ENCODE results near the gene KRTAP10-9.
"Not testable (repeated sequence)": the region's sequence is repeated elsewhere in the genome, so short reads cannot be mapped to it uniquely, and the experiment has no call there.

Gene KRTAP10-9

GRCh38 chr21:44601596-44602462, 25.1 kb upstream of the KRTAP10-9 start:
- Mint-ChIP-seq H3K36me3 (peaks cover 4% of the 10 kb centered on the region), H3K4me1 (no peaks in the 10 kb centered on the region), H3K4me3 (no peak overlapping the region), H3K27me3 (peaks cover 29% of the 10 kb centered on the region), H3K9me3 (peaks cover 14% of the 10 kb centered on the region), H3K27ac (no peak overlapping the region)
- DNase-seq (ENCODE audit: low spot score in 2 of 2), result no peak
- ATAC-seq (ENCODE audit: low read depth), result no peak

GRCh38 chr21:44602463-44602850, 24.4 kb upstream of the KRTAP10-9 start:
- H3K27me3 Mint-ChIP-seq, result peaks cover 29% of the 10 kb centered on the region
- H3K4me3 Mint-ChIP-seq, result no peak overlapping the region
- ATAC-seq (ENCODE audit: low read depth) (no peak), DNase-seq (ENCODE audit: low spot score in 2 of 2) (no peak)
- H3K27ac Mint-ChIP-seq, result no peak overlapping the region
- H3K4me1 Mint-ChIP-seq, result no peaks in the 10 kb centered on the region
- peaks cover 4% of the 10 kb centered on the region for H3K36me3 Mint-ChIP-seq
- peaks cover 14% of the 10 kb centered on the region for H3K9me3 Mint-ChIP-seq

GRCh38 chr21:44603109-44603875, 23.6 kb upstream of the KRTAP10-9 start:
- Mint-ChIP-seq H3K4me3 (no peak overlapping the region), H3K36me3 (peaks cover 4% of the 10 kb centered on the region), H3K27ac (no peak overlapping the region), H3K27me3 (peaks cover 30% of the 10 kb centered on the region), H3K4me1 (no peaks in the 10 kb centered on the region), H3K9me3 (peaks cover 11% of the 10 kb centered on the region)
- no peak for DNase-seq (ENCODE audit: low spot score in 2 of 2)
- no peak for ATAC-seq (ENCODE audit: low read depth)

GRCh38 chr21:44603911-44604310, 23.0 kb upstream of the KRTAP10-9 start:
- Mint-ChIP-seq H3K27ac (no peak overlapping the region), H3K9me3 (peaks cover 8% of the 10 kb centered on the region), H3K27me3 (peaks cover 27% of the 10 kb centered on the region), H3K4me3 (no peak overlapping the region), H3K4me1 (no peaks in the 10 kb centered on the region), H3K36me3 (peaks cover 3% of the 10 kb centered on the region)
- DNase-seq (ENCODE audit: low spot score in 2 of 2) (no peak), ATAC-seq (ENCODE audit: low read depth) (no peak)

- DNase-seq (ENCODE audit: low spot score in 2 of 2) (no peak), ATAC-seq (ENCODE audit: low read depth) (no peak)
- Mint-ChIP-seq H3K9me3 (peaks cover 17% of the 10 kb centered on the region), H3K36me3 (peaks cover 3% of the 10 kb centered on the region), H3K27me3 (peaks cover 19% of the 10 kb centered on the region), H3K27ac (no peak overlapping the region), H3K4me1 (no peaks in the 10 kb centered on the region), H3K4me3 (no peak overlapping the region)
Observed at GRCh38 chr21:44606495-44606894, 20.4 kb upstream of the KRTAP10-9 start.

GRCh38 chr21:44609193-44609592, 17.7 kb upstream of the KRTAP10-9 start:
- Mint-ChIP-seq H3K36me3 (peaks cover 9% of the 10 kb centered on the region), H3K4me1 (no peaks in the 10 kb centered on the region), H3K9me3 (peaks cover 20% of the 10 kb centered on the region), H3K27ac (no peak overlapping the region), H3K27me3 (peaks cover 24% of the 10 kb centered on the region), H3K4me3 (no peak overlapping the region)
- no peak for DNase-seq (ENCODE audit: low spot score in 2 of 2)
- ATAC-seq (ENCODE audit: low read depth), result no peak

- not testable (repeated sequence) for H3K27ac Mint-ChIP-seq; H3K4me3 Mint-ChIP-seq; H3K36me3 Mint-ChIP-seq; H3K4me1 Mint-ChIP-seq; ATAC-seq (ENCODE audit: low read depth); DNase-seq (ENCODE audit: low spot score in 2 of 2)
- peaks cover 20% of the 10 kb centered on the region for H3K9me3 Mint-ChIP-seq
- peaks cover 21% of the 10 kb centered on the region for H3K27me3 Mint-ChIP-seq
Observed at GRCh38 chr21:44610157-44610843, 16.6 kb upstream of the KRTAP10-9 start.

GRCh38 chr21:44611551-44611950, 15.3 kb upstream of the KRTAP10-9 start:
- Mint-ChIP-seq H3K4me3 (no peak overlapping the region), H3K36me3 (peaks cover 9% of the 10 kb centered on the region), H3K27me3 (peaks cover 20% of the 10 kb centered on the region), H3K4me1 (no peaks in the 10 kb centered on the region), H3K27ac (no peak overlapping the region), H3K9me3 (peaks cover 16% of the 10 kb centered on the region)
- ATAC-seq (ENCODE audit: low read depth) (no peak), DNase-seq (ENCODE audit: low spot score in 2 of 2) (no peak)

- DNase-seq (ENCODE audit: low spot score in 2 of 2) (no peak), ATAC-seq (ENCODE audit: low read depth) (no peak)
- Mint-ChIP-seq H3K4me3 (no peak within 1 kb of the TSS), H3K4me1 (no peaks in the 10 kb centered on the region), H3K9me3 (peaks cover 15% of the 10 kb centered on the region), H3K27me3 (peaks cover 19% of the 10 kb centered on the region), H3K36me3 (peaks cover 9% of the 10 kb centered on the region), H3K27ac (no peak within 1 kb of the TSS)
Observed at GRCh38 chr21:44612029-44612486, 14.8 kb upstream of the KRTAP10-9 start, which contains the start of gene KRTAP10-8. KRTAP10-8 (plus strand) TSS chr21:44612079; CDS start chr21:44612101, 22 bp downstream.

- Mint-ChIP-seq H3K36me3 (peaks cover 9% of the 10 kb centered on the region), H3K27me3 (peaks cover 18% of the 10 kb centered on the region), H3K9me3 (peaks cover 15% of the 10 kb centered on the region), H3K4me1 (no peaks in the 10 kb centered on the region), H3K27ac (no peak overlapping the region), H3K4me3 (no peak overlapping the region)
- no peak for DNase-seq (ENCODE audit: low spot score in 2 of 2)
- ATAC-seq (ENCODE audit: low read depth), result no peak
Observed at GRCh38 chr21:44612669-44613229, 14.1 kb upstream of the KRTAP10-9 start.

- Mint-ChIP-seq H3K27ac (no peak overlapping the region), H3K9me3 (peaks cover 15% of the 10 kb centered on the region), H3K36me3 (peaks cover 9% of the 10 kb centered on the region), H3K27me3 (peaks cover 15% of the 10 kb centered on the region), H3K4me3 (no peak overlapping the region), H3K4me1 (peaks cover 2% of the 10 kb centered on the region)
- no peak for ATAC-seq (ENCODE audit: low read depth)
- DNase-seq (ENCODE audit: low spot score in 2 of 2), result peak in 1 of 2 donors; percentile 8
Observed at GRCh38 chr21:44613386-44614155, 13.3 kb upstream of the KRTAP10-9 start.

GRCh38 chr21:44614161-44614631, 12.7 kb upstream of the KRTAP10-9 start:
- Mint-ChIP-seq H3K27me3 (peaks cover 14% of the 10 kb centered on the region), H3K4me1 (peaks cover 8% of the 10 kb centered on the region), H3K36me3 (peaks cover 6% of the 10 kb centered on the region), H3K9me3 (peaks cover 10% of the 10 kb centered on the region), H3K27ac (no peak overlapping the region), H3K4me3 (no peak overlapping the region)
- DNase-seq (ENCODE audit: low spot score in 2 of 2), result no peak
- ATAC-seq (ENCODE audit: low read depth), result no peak

- Mint-ChIP-seq H3K4me3 (no peak overlapping the region), H3K27me3 (peaks cover 14% of the 10 kb centered on the region), H3K36me3 (peaks cover 13% of the 10 kb centered on the region), H3K9me3 (peaks cover 11% of the 10 kb centered on the region), H3K4me1 (peaks cover 9% of the 10 kb centered on the region), H3K27ac (no peak overlapping the region)
- ATAC-seq (ENCODE audit: low read depth), result no peak
- DNase-seq (ENCODE audit: low spot score in 2 of 2), result no peak
Observed at GRCh38 chr21:44614961-44615391, 11.9 kb upstream of the KRTAP10-9 start.
